H9 (cell line): ENCODE results near the gene ARID1B. TPM values are rescaled to one million over a fixed set of nuclear protein-coding genes. Genes with fewer than 3 reads are reported as not detected.

Experiments used
- DNase-seq: peaks from one replicate; pipeline ENCODE4 v3.0.0-alpha.2; 2017
- H2AFZ ChIP-seq: one replicate; pipeline ENCODE4 v1.6.1; 2013; ENCODE audit warnings: mild to moderate bottlenecking, low read length, control low read depth, moderate library complexity
- H2AK5ac ChIP-seq: 2 replicates; pipeline ENCODE4 v1.6.1; 2013; ENCODE audit warnings: low read length, control low read depth, mixed read lengths; ENCODE audit not compliant: insufficient read length
- H2BK120ac ChIP-seq: one replicate; pipeline ENCODE4 v1.6.1; 2013; ENCODE audit warnings: low read depth, mild to moderate bottlenecking, low read length, control low read depth, inconsistent platforms; ENCODE audit not compliant: poor library complexity, severe bottlenecking
- H2BK12ac ChIP-seq: 2 replicates; pipeline ENCODE4 v1.6.1; 2013; ENCODE audit warnings: low read length, control low read depth, mixed read lengths, low read depth; ENCODE audit not compliant: insufficient read length
- H2BK15ac ChIP-seq: 2 replicates; pipeline ENCODE4 v1.6.1; 2013; ENCODE audit warnings: low read depth, low read length, control low read depth
- H2BK20ac ChIP-seq: one replicate; pipeline ENCODE4 v1.6.1; 2013; ENCODE audit warnings: low read depth, mild to moderate bottlenecking, low read length, control low read depth, inconsistent platforms; ENCODE audit not compliant: poor library complexity, severe bottlenecking
- H2BK5ac ChIP-seq: 2 replicates; pipeline ENCODE4 v1.6.1; 2013; ENCODE audit warnings: low read length, control low read depth, mixed read lengths; ENCODE audit not compliant: insufficient read length
- H3K14ac ChIP-seq: 2 replicates; pipeline ENCODE4 v1.6.1; 2013; ENCODE audit warnings: low read length, control low read depth; ENCODE audit not compliant: insufficient read depth
- H3K18ac ChIP-seq: 2 replicates; pipeline ENCODE4 v1.6.1; 2013; ENCODE audit warnings: low read depth, mild to moderate bottlenecking, mixed read lengths, low read length, control low read depth; ENCODE audit not compliant: insufficient read length
- H3K23ac ChIP-seq: 2 replicates; pipeline ENCODE4 v1.6.1; 2013; ENCODE audit warnings: low read length, control low read depth, mixed read lengths, low read depth; ENCODE audit not compliant: insufficient read length
- H3K23me2 ChIP-seq: 2 replicates; pipeline ENCODE4 v1.6.1; 2013; ENCODE audit warnings: low read depth, mild to moderate bottlenecking, mixed read lengths, low read length, control low read depth; ENCODE audit not compliant: insufficient read length, poor library complexity, severe bottlenecking
- H3K27ac ChIP-seq: 2 replicates; pipeline ENCODE4 v1.5.1; 2013; ENCODE audit warnings: low read length, control low read depth, mixed read lengths, low read depth; ENCODE audit not compliant: insufficient read length
- H3K27me3 ChIP-seq: 2 replicates; pipeline ENCODE4 v1.6.1; 2013; ENCODE audit warnings: low read length, control low read depth, inconsistent platforms; ENCODE audit not compliant: insufficient read depth
- H3K4ac ChIP-seq: 2 replicates; pipeline ENCODE4 v1.6.1; 2013; ENCODE audit warnings: low read depth, mild to moderate bottlenecking, control low read depth, inconsistent platforms, low read length, moderate library complexity
- H3K4me1 ChIP-seq: 2 replicates; pipeline ENCODE4 v1.6.1; 2013; ENCODE audit warnings: low read length, control low read depth, inconsistent platforms; ENCODE audit not compliant: insufficient read depth
- H3K4me2 ChIP-seq: 2 replicates; pipeline ENCODE4 v1.6.1; 2013; ENCODE audit warnings: low read length, control low read depth, mixed read lengths; ENCODE audit not compliant: insufficient read length, insufficient read depth
- H3K56ac ChIP-seq: 2 replicates; pipeline ENCODE4 v1.6.1; 2013; ENCODE audit warnings: low read depth, mild to moderate bottlenecking, mixed read lengths, low read length, control low read depth; ENCODE audit not compliant: insufficient read length
- H3K79me1 ChIP-seq: 2 replicates; pipeline ENCODE4 v1.6.1; 2013; ENCODE audit warnings: low read depth, mild to moderate bottlenecking, moderate library complexity, low read length, control low read depth, inconsistent platforms; ENCODE audit not compliant: insufficient read depth, poor library complexity, severe bottlenecking
- H3K79me2 ChIP-seq: 2 replicates; pipeline ENCODE4 v1.6.1; 2013; ENCODE audit warnings: low read length, control low read depth, inconsistent platforms; ENCODE audit not compliant: insufficient read depth
- H3K9ac ChIP-seq: 2 replicates; pipeline ENCODE4 v1.6.1; 2013; ENCODE audit warnings: low read length, control low read depth, mixed read lengths; ENCODE audit not compliant: insufficient read length; ENCODE audit errors: extremely low read depth
- H3K9me3 ChIP-seq: one replicate; pipeline ENCODE4 v1.6.1; 2013; ENCODE audit warnings: low read depth, low read length, inconsistent platforms; ENCODE audit not compliant: control insufficient read depth
- H3T11ph ChIP-seq: one replicate; pipeline ENCODE4 v1.6.1; 2013; ENCODE audit warnings: mild to moderate bottlenecking, low read length, control low read depth, inconsistent platforms
- H4K20me1 ChIP-seq: one replicate; pipeline ENCODE4 v1.6.1; 2013; ENCODE audit not compliant: control insufficient read depth, insufficient read length, insufficient read depth
- H4K5ac ChIP-seq: 2 replicates; pipeline ENCODE4 v1.6.1; 2013; ENCODE audit warnings: low read depth, mild to moderate bottlenecking, mixed read lengths, low read length, control low read depth; ENCODE audit not compliant: insufficient read length
- H4K8ac ChIP-seq: replicated peaks from 2 replicates; pipeline ENCODE4 v1.6.1; 2013; ENCODE audit warnings: low read length, control low read depth, mixed read lengths, low read depth; ENCODE audit not compliant: insufficient read length
- H4K91ac ChIP-seq: 2 replicates; pipeline ENCODE4 v1.6.1; 2013; ENCODE audit warnings: low read depth, mild to moderate bottlenecking, moderate library complexity, mixed read lengths, low read length, control low read depth; ENCODE audit not compliant: insufficient read length
- H3K27ac Mint-ChIP-seq, 3 experiments: 2 replicates in 2 of 3; 3 replicates in 1 of 3; pipeline ENCODE4 v1.8.0; 2020 to 2021; ENCODE audit warnings: mixed read lengths in 3 of 3, mild to moderate bottlenecking in 1 of 3, moderate library complexity in 1 of 3
- H3K27me3 Mint-ChIP-seq: 2 replicates; pipeline ENCODE4 v1.8.0; 2021; ENCODE audit warnings: low read depth, mild to moderate bottlenecking, moderate library complexity, mixed read lengths
- H3K36me3 Mint-ChIP-seq, 3 experiments: 2 replicates in 2 of 3; 3 replicates in 1 of 3; pipeline ENCODE4 v1.8.0; 2020 to 2021; ENCODE audit warnings: low read depth in 3 of 3, mixed read lengths in 3 of 3; ENCODE audit not compliant: insufficient read depth in 1 of 3
- H3K4me1 Mint-ChIP-seq, 2 experiments: 2 replicates each; pipeline ENCODE4 v1.8.0; 2020; ENCODE audit warnings: mixed read lengths in 2 of 2
- H3K4me3 Mint-ChIP-seq, 2 experiments: 2 replicates in 1 of 2; 3 replicates in 1 of 2; pipeline ENCODE4 v1.8.0; 2020 to 2021; ENCODE audit warnings: mild to moderate bottlenecking in 2 of 2, mixed read lengths in 2 of 2, moderate library complexity in 1 of 2
- H3K9me3 Mint-ChIP-seq, 2 experiments: 2 replicates in 1 of 2; 3 replicates in 1 of 2; pipeline ENCODE4 v1.8.0; 2020; ENCODE audit warnings: mild to moderate bottlenecking in 2 of 2, mixed read lengths in 2 of 2, moderate library complexity in 1 of 2
- WGBS: extraction: QIAGEN DNeasy Blood & Tissue Kit; methylation state at CpG from one replicate; pipeline ENCODE4 v1.1.7; 2013; ENCODE audit warnings: missing lambda C conversion rate, low lambda C conversion rate, mixed read lengths; ENCODE audit not compliant: insufficient read length; ENCODE audit errors: extremely low coverage; 5-methylcytosine and 5-hydroxymethylcytosine counted together
- total RNA-seq: library from RNA; stranded (reverse); gene quantifications from 2 replicates; pipeline ENCODE4 v1.2.1, GENCODE V29; 2021
- TF ChIP-seq, protein P1 (sequence below): fragments of 200-600 bp; sonication (generic); conservative IDR thresholded peaks from 3 replicates; pipeline ENCODE4 v1.8.0; 2021; ENCODE audit warnings: antibody characterized with exemption, mild to moderate bottlenecking

The ARID1B gene
- total RNA-seq, 1 experiment from 2014 or later, result 88.2 TPM

DNA sequence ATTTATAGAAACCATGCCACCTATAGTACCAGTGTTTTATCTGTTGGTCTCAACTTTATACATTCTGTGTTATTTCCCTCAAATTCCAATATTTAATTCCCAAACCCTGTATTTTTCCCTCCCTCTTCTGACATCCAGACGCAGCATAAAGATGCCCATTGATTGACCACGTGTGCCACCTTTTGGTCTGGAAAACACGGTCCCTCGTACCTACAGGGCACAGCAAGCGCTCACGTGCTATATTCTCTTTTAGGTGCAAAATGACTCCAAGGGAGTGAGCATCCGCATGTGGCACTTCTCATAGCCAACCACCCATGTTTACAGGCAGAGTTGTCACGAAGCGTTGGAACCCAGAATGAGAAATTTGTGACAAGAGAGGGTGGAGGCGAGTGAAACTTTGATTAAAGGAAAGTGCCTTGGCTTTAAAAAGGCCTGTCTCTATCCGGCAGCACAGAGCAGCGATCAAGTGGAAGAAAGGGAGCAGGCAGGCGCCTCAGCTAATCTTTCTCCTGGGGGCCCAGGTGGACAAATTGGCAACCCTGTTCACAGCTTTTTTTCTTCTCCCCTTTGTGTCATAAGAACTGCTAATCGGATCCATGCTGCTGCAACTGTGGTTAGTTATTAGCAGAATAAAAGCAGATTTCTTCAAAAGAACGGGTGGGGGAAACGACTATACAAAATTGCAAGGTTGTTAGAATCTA is 320.2 kb downstream of the ARID1B start:
- Histone ChIP-seq H3K9ac (no peak overlapping the region), H2BK12ac (no peak overlapping the region), H2AK5ac (no peak overlapping the region), H2AFZ (no peak overlapping the region), H4K8ac (no peak overlapping the region), H3K23me2 (no peaks in the 10 kb centered on the region), H4K5ac (no peak overlapping the region), H2BK120ac (no peak overlapping the region), H3K4me1 (no peaks in the 10 kb centered on the region), H4K91ac (no peak overlapping the region), H3K56ac (no peak overlapping the region), H3K4ac (no peak overlapping the region), H3K27me3 (no peaks in the 10 kb centered on the region), H3K4me2 (no peak overlapping the region), H3K14ac (no peak overlapping the region), H3K79me1 (no peaks in the 10 kb centered on the region), H3T11ph (no peak overlapping the region), H3K18ac (no peak overlapping the region), H3K9me3 (no peaks in the 10 kb centered on the region), H3K79me2 (no peaks in the 10 kb centered on the region; the same call in 1 of the 2 replicates), H4K20me1 (no peaks in the 10 kb centered on the region), H2BK15ac (no peak overlapping the region), H3K23ac (no peak overlapping the region), H3K27ac (no peak overlapping the region), H2BK20ac (no peak overlapping the region), H2BK5ac (no peak overlapping the region)
- Mint-ChIP-seq H3K4me3 (no peak overlapping the region), H3K36me3 (peaks cover 3 to 7% (median 5%) of the 10 kb centered on the region in 3 experiments; a peak in 4 of 7 replicates), H3K27me3 (no peaks in the 10 kb centered on the region), H3K9me3 (no peaks in the 10 kb centered on the region), H3K4me1 (peaks cover 20 to 40% of the 10 kb centered on the region in 2 experiments), H3K27ac (peak overlapping the region; percentile 46 to 85 (median 48); a peak in 3 of 7 replicates)
- TF ChIP-seq, protein P1, sequence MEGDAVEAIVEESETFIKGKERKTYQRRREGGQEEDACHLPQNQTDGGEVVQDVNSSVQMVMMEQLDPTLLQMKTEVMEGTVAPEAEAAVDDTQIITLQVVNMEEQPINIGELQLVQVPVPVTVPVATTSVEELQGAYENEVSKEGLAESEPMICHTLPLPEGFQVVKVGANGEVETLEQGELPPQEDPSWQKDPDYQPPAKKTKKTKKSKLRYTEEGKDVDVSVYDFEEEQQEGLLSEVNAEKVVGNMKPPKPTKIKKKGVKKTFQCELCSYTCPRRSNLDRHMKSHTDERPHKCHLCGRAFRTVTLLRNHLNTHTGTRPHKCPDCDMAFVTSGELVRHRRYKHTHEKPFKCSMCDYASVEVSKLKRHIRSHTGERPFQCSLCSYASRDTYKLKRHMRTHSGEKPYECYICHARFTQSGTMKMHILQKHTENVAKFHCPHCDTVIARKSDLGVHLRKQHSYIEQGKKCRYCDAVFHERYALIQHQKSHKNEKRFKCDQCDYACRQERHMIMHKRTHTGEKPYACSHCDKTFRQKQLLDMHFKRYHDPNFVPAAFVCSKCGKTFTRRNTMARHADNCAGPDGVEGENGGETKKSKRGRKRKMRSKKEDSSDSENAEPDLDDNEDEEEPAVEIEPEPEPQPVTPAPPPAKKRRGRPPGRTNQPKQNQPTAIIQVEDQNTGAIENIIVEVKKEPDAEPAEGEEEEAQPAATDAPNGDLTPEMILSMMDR, result no peak
- WGBS, result no CpG with 5 or more reads among the region's 16 CpGs
- no peak for DNase-seq
